ENCODE results near the gene AP4E1.

The AP4E1 gene

DNA sequence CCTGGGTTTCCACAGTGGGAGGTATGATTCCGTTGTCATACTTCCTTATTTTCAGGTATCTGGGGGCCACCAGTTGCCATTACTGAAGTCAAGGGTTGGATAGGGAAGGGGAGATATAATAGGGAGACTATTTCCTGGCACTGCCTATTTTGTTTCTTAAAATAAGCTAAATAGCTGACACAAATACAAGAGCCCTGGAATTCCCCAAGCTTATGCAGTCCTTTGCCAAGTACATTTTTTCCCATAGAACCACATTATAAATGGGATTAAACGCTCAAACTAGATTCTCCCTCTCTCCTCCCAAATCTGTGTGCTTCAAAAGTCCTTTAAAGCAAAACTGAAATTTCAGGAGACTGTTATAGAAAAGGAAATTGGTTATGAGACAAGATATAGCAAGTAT, 68.7 kb downstream of the AP4E1 start:
- no peaks in the 10 kb centered on the region for H4K20me1 ChIP-seq (ENCODE audit: low read depth, low read length)
- no peak overlapping the region for H2AFZ ChIP-seq (ENCODE audit: low read depth, low read length, severe bottlenecking)
- no peak overlapping the region for H3K27ac ChIP-seq (ENCODE audit: low read depth, low read length)
- H3K4me3 ChIP-seq (ENCODE audit: insufficient read depth, low read length, poor library complexity, severe bottlenecking) = no peak overlapping the region
- H3K79me2 ChIP-seq (ENCODE audit: insufficient read depth, low read length) = no peaks in the 10 kb centered on the region
- no peaks in the 10 kb centered on the region for H3K9me2 ChIP-seq (replicated peaks; ENCODE audit: insufficient read depth, low read length)
- no peaks in the 10 kb centered on the region for H3F3A ChIP-seq (ENCODE audit: insufficient read depth)
- no peak overlapping the region for H3K4me2 ChIP-seq (ENCODE audit: low read depth, low read length, poor library complexity, severe bottlenecking)
- H3K36me3 ChIP-seq (ENCODE audit: low read length) = peaks cover 13% of the 10 kb centered on the region
- H3K9ac ChIP-seq (ENCODE audit: low read length) = no peak overlapping the region
- no peak for TF ChIP-seq EZH2phosphoT487 (conservative IDR thresholded peaks at IDR 0.05; ENCODE audit: low read length)
- TF ChIP-seq, protein P1, sequence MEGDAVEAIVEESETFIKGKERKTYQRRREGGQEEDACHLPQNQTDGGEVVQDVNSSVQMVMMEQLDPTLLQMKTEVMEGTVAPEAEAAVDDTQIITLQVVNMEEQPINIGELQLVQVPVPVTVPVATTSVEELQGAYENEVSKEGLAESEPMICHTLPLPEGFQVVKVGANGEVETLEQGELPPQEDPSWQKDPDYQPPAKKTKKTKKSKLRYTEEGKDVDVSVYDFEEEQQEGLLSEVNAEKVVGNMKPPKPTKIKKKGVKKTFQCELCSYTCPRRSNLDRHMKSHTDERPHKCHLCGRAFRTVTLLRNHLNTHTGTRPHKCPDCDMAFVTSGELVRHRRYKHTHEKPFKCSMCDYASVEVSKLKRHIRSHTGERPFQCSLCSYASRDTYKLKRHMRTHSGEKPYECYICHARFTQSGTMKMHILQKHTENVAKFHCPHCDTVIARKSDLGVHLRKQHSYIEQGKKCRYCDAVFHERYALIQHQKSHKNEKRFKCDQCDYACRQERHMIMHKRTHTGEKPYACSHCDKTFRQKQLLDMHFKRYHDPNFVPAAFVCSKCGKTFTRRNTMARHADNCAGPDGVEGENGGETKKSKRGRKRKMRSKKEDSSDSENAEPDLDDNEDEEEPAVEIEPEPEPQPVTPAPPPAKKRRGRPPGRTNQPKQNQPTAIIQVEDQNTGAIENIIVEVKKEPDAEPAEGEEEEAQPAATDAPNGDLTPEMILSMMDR (IDR thresholded peaks at IDR 0.05; ENCODE audit: insufficient read depth, low read length, poor library complexity, severe bottlenecking) = no peak
- no peaks in the 10 kb centered on the region for H3K27me3 ChIP-seq (ENCODE audit: low read length)
- H3K9me3 ChIP-seq (ENCODE audit: insufficient read depth, low read length) = no peaks in the 10 kb centered on the region

DNA sequence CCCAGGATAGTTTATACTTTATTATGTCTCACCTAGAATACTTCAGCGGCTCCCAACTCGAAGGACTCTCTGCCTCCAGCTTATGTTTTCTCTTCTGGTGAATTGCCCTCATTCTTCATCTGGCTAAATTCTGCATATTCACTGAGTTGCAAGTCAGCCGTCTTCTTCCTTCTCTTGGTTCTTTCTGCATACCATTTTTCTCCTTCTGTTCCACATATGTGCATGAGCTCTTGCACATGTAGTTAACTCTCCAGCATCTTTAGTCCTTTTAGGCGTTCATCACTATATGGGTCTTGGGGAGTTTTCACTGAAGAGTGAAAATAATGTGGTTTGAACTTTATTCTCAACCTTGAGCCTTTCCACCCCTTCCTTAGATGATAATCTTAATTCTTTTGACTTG, 70.1 kb downstream of the AP4E1 start:
- TF ChIP-seq EZH2phosphoT487 (conservative IDR thresholded peaks at IDR 0.05; ENCODE audit: low read length) = no peak
- TF ChIP-seq, protein P1 (IDR thresholded peaks at IDR 0.05; ENCODE audit: insufficient read depth, low read length, poor library complexity, severe bottlenecking) = no peak
- no peak overlapping the region for H3K9ac ChIP-seq (ENCODE audit: low read length)
- no peaks in the 10 kb centered on the region for H3K27me3 ChIP-seq (ENCODE audit: low read length)
- H3K4me3 ChIP-seq (ENCODE audit: insufficient read depth, low read length, poor library complexity, severe bottlenecking) = no peak overlapping the region
- H3K4me2 ChIP-seq (ENCODE audit: low read depth, low read length, poor library complexity, severe bottlenecking) = no peak overlapping the region
- H4K20me1 ChIP-seq (ENCODE audit: low read depth, low read length) = no peaks in the 10 kb centered on the region
- H3K27ac ChIP-seq (ENCODE audit: low read depth, low read length) = no peak overlapping the region
- H2AFZ ChIP-seq (ENCODE audit: low read depth, low read length, severe bottlenecking) = no peak overlapping the region
- H3K79me2 ChIP-seq (ENCODE audit: insufficient read depth, low read length) = no peaks in the 10 kb centered on the region
- peaks cover 2% of the 10 kb centered on the region; the same call in 1 of the 2 replicates for H3K36me3 ChIP-seq (ENCODE audit: low read length)
- H3K9me2 ChIP-seq (replicated peaks; ENCODE audit: insufficient read depth, low read length) = no peaks in the 10 kb centered on the region
- no peaks in the 10 kb centered on the region for H3K9me3 ChIP-seq (ENCODE audit: insufficient read depth, low read length)
- H3F3A ChIP-seq (ENCODE audit: insufficient read depth) = no peaks in the 10 kb centered on the region

DNA sequence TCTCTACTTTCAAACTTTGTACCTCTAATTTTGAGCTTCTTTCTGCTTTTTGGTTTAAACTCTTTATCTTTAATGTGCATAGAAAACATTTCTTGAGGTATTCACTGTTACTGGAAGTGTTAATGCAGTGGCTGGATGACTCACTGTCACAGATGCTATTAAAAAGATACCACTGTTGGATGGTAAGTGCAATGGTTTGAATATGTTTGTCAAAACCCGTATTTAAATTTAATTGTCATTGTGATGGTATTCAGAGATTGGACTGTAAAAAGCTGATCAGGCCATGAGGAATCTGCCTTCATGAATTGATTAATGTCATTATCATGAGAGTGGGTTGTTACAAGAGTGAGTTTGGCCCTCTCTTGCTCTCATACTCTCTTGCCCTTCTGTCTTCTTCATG, 70.6 kb downstream of the AP4E1 start:
- no peaks in the 10 kb centered on the region for H4K20me1 ChIP-seq (ENCODE audit: low read depth, low read length)
- no peaks in the 10 kb centered on the region for H3K9me2 ChIP-seq (replicated peaks; ENCODE audit: insufficient read depth, low read length)
- no peaks in the 10 kb centered on the region for H3K79me2 ChIP-seq (ENCODE audit: insufficient read depth, low read length)
- H3K27ac ChIP-seq (ENCODE audit: low read depth, low read length) = no peak overlapping the region
- H3K36me3 ChIP-seq (ENCODE audit: low read length) = peaks cover 2% of the 10 kb centered on the region; the same call in 1 of the 2 replicates
- H3K27me3 ChIP-seq (ENCODE audit: low read length) = no peaks in the 10 kb centered on the region
- TF ChIP-seq, protein P1 (IDR thresholded peaks at IDR 0.05; ENCODE audit: insufficient read depth, low read length, poor library complexity, severe bottlenecking) = no peak
- TF ChIP-seq EZH2phosphoT487 (conservative IDR thresholded peaks at IDR 0.05; ENCODE audit: low read length) = no peak
- no peaks in the 10 kb centered on the region for H3K9me3 ChIP-seq (ENCODE audit: insufficient read depth, low read length)
- H3K4me2 ChIP-seq (ENCODE audit: low read depth, low read length, poor library complexity, severe bottlenecking) = no peak overlapping the region
- no peaks in the 10 kb centered on the region for H3F3A ChIP-seq (ENCODE audit: insufficient read depth)
- no peak overlapping the region for H3K4me3 ChIP-seq (ENCODE audit: insufficient read depth, low read length, poor library complexity, severe bottlenecking)
- H3K9ac ChIP-seq (ENCODE audit: low read length) = no peak overlapping the region
- H2AFZ ChIP-seq (ENCODE audit: low read depth, low read length, severe bottlenecking) = no peak overlapping the region

All from SU-DHL-6 (cell line).